HG02970 (cell line): ENCODE results near the gene RPS18.
A peak's percentile ranks its signal among the peaks of the same experiment; 100 is the strongest.

Experiments
- ATAC-seq: cut with Tn5 transposase; IDR thresholded peaks from one replicate; pipeline ENCODE4 v1.9.1; 2021; ENCODE audit warnings: mild to moderate bottlenecking, moderate library complexity, moderate number of reproducible peaks; ENCODE audit not compliant: unreplicated experiment, low FRiP score

The RPS18 gene

DNA sequence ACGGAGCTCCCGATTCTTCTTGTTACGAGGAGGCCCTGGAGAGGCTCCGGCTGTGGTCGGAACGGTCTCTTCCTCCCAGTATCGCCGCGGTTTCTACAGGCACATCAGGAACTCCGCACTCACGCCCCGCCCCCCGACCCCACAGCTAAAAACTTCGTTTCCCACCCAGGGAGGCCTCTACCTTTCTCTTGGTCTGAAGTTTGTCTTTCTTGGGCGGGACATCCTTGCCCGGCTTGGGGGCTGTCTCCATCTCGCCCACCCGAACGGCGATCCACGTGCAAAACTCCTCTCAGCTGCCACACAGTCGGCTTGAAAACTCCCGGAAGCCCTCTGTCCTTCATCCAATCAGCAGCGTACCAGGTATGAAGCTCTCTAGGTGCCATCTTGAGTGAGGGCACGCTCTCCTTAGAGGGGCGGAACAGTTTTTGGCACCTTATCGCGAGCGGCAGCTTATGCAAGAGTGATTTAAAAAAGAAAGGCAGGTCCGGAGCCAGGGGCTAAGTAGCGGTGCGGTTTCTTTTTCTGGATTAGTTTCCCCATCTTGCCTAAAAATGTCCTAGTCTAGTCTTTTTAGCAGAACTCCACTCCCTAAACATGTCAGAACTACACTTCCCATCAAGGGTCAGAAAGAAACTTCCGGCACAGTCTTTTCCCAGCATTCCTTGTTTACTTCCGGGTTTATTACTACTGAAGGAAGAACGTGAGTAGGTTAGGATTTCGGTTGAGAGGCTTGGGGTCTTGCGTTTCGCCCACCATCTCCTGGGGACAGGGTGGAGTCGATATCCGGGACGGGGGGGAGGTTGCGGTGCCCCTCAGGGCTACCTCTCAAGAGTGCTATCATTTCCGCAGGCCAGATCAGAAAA is 17.3 kb downstream of the RPS18 start, which contains the start of the genes PFDN6 and WDR46:
Gene PFDN6 (plus strand): TSS at position 681 of the 863 bp plus-strand sequence. CDS start 256 bp downstream, outside the sequence.
Gene WDR46 (minus strand): TSS at position 319 of the 863 bp plus-strand sequence. CDS start 69 bp downstream, at position 250.
- ATAC-seq = peak; percentile 78

DNA sequence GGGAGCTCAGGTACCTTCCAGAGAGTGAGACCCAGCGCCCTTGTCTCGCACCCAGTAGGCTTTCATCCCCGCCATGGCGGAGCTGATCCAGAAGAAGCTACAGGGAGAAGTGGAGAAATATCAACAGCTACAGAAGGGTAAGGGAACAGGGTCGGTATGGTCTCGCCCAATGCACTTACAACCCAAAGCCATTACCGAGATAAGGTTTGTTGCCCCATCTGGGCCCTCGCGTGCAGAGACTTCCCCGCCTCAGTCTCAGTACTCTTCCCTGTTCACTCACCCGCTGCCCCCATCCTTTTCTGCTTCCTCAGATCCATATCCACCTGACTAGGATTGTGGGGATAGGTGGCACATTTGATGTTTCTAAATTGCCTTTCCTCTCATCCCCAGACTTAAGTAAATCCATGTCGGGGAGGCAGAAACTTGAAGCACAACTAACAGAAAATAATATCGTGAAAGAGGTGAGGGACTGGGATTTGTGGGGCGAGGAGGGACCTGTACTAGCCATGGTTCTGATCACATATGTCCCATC is 18.0 kb downstream of the RPS18 start:
- ATAC-seq = no peak

DNA sequence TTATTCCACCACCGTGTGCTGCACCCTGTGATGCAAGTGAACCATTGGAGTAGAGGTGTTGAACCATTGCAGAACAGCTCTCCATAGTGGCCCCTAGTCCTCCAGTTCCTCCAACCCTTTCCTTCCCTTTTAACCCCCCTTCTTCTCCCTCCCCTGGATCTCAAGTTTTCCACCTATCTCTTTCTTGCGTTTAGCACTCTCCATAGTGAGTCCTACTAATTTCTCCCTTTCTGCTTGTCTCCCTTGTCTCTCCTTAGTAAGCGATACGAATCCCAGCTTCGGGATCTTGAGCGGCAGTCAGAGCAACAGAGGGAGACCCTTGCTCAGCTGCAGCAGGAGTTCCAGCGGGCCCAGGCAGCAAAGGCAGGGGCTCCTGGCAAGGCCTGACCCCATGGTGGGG is 18.6 kb downstream of the RPS18 start:
- ATAC-seq = no peak

DNA sequence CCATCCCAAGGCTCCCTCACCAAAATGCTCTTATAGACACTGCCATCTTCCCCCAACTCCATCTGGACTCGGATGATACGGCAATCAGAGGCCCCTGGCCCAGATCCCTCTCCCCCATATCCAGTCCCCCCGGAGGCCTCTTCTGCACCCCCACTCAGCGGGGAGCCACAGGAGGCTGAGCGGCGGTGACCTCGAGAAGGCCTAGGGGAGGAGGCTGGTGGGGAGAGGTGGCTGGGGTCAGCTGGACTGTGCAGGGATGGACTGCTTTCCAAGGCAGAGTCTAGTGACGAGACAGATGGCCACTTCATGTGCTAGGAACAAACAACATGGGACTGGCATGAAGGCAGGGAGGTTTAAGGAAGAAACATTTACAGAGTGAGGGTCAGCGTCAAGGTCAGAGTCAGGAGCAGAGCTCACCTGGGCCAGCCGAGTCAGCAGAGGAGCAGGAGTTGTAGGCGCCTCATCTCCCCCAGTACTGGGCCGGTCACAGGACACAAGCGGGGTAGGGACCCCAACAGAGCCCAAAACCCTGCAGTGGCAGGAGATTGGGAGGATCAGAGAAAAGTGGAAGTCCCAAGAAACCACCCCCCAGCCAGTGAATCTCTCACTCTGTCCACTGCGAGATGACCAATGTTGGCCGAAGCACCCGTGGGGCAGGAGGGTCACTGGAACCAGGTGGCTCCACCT is 21.3 kb downstream of the RPS18 start:
- ATAC-seq = no peak

DNA sequence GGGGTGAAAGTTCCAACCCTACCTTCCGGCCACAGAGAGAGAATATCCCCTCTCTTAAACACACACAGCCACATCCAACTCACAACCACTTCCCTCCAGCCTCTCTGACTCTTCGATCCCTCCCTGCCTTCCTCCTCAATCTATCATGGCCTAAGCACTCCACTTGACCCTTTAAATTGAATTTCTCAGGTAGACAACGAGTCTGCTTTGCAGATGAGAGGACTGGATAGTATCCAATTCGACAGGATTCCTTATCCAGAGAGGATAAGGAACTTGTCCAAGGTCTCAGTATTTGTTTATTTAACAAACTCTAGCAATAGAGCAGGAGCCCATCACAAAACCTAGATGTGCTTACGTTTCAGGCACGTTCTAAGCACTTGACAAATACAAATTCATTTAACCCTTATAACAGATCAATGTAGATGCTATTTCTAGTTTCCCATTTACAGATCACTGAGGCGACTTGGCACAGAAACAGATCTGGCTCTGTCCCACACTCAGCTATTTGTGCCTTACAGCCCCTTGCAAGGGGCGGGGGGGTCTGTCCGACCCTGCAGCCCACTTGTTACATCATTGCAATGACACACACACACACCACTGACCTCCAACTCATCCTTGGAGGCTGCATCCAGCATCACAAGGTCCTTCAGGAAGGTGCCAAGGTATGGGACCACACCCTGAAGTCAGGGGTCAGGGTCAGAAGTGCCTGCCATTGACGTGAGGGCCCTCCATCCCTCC is 22.4 kb downstream of the RPS18 start:
- no peak for ATAC-seq

DNA sequence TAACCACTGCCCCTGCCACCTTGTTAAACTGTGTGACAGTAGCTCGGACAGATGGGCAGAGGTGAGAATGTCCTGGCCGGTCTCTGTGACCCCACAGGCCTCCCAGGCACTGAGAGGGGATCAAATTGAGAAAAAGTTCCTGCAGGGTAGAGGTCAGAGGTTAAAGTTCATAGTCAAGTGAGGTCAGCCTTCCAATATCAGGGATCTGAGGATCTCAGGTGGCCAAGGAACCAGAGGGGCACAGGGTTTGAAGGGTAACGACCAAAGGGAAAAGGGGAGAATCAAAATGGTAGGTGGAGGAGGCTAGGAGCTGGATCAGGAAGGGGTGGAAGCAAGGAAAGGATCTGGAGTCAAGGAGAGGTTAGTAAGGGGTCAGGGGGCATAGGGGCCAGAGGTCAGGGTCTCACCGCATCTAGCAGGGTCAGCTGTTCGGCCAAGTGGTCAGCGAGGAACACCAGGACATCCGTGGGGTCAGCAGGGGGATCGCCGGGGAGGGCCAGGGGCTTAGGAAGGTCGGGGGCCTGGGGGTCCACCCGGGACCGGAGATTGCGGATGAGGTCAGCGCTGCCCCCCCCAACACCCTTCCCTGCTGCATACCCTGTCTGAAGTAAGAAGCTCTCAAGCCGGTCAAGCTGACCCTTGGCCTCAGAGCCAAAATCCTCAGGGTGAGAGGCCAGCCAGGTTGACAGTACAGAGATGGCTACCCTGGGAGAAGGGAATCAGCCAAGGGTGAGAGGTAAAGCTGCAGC is 23.9 kb downstream of the RPS18 start:
- ATAC-seq = no peak

DNA sequence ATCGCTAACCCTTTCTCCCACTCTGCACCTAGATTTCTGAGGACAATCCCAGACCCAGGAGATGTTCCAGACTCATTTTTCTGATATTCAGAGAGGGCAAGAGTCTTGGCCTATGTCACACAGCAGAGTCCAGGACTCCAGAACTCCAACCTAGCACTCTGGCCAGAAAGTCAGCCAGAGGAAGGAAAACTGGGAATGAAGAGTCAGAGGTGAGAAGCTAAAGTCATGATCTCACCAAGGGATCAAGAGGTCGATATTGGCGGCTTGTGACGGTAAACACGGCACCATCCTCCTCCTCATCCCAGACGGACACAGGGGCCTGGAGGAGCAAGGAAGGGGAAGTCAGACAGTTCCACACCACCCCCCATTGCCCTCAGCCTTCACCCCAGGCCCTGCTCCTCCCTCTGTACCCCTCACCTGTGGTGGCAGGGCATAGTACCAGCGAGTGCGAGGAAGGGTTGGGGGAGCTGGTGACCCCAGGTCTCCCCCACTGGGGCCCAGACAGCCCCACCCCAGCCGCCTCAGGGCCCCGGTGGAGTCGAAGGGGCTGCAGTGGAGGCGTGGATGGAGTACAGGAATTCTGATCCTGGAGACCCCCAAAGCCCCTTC is 25.0 kb downstream of the RPS18 start:
- ATAC-seq = no peak

DNA sequence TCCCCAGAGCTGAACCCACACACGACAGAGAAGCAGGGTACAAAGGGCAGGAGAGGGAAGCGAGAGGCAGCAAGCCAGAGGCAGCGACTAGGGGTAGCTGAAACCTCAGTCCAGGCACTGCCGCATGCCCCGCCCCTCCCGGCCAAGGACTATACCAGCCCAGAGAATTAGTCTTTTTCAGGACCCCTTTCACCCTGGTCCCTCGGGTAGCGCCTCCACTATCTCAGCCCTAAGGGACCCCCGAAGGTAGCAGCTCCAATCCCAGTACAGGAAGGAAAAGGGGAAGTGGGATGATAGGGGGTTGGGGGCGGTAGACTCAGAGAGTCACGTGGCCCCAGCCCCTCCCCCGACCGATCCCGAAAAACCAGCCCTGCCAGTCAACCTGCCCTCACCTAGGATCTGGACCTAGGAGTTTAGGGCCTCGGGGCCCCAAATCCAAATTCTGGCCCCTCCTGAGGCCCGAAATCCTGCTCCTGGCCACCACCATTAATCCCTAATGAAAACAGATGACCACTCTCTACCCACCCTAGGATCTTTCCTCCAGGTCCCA is 25.6 kb downstream of the RPS18 start:
- no peak for ATAC-seq

DNA sequence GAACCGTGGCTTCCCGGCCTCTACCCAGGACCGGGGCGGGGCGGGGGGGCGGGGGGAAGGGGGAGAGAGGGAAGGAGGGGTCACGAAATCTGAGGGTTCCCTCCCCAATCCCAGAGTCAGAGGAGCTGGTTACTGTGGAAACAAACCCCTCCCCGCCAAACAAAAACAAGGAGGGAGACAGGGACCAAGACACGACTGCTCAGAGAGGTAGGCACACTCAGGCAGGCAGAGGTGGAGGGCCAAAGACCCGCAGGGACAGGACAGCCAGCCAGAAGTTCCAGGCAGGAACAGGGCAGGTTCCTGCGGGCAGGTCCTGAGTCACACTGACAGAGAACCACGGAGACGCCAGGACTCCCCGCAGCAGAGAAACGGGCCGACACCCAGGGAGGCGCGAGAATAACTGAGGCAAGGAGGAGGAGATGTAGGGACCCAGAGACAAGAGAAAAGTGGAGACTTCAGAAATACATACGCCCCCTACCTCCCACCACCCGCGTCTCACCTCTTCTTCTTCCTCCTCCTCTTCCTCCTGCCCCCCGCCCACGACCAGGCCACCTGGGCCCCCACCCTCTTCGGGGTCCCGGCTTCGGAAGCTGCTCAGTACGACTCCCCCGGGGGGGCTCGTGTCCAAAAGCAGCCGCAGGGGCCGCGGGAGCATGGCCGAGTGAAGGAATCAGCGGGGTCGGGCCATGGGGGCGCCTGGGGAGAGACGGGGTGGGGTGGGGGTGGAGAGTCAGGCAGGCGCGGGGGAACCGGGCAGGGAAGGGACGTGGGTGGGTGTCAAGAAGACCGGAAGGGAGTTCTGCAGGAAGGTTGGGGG is 26.3 kb downstream of the RPS18 start:
- no peak for ATAC-seq

DNA sequence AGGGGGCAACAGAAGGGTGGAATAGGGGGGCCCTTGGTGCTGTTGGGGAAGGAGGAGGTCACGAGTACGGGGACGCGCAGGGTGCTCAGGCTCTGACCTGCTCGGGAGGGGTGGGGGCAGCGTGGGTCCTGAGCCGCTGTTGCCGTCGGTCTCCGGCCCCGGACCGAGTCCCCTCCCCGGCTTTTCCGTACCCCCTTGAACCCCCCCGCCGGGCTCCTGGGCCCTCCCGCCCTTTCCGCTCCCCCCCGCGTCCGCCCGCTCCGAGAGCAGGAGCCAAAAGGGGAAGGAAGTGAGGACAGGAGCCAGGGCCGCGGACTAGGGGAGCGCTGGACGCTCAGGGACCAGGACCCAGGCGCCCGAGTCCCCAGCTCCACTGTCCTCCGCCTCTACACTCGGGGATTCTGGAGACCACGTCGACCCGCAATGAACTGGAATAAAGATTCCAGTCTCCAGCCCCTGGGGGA is 26.9 kb downstream of the RPS18 start, which contains the start of gene RGL2:
Gene RGL2 (minus strand): TSS at position 170 of the 464 bp plus-strand sequence. CDS start 332 bp downstream, outside the sequence.
- ATAC-seq = peak; percentile 14

DNA sequence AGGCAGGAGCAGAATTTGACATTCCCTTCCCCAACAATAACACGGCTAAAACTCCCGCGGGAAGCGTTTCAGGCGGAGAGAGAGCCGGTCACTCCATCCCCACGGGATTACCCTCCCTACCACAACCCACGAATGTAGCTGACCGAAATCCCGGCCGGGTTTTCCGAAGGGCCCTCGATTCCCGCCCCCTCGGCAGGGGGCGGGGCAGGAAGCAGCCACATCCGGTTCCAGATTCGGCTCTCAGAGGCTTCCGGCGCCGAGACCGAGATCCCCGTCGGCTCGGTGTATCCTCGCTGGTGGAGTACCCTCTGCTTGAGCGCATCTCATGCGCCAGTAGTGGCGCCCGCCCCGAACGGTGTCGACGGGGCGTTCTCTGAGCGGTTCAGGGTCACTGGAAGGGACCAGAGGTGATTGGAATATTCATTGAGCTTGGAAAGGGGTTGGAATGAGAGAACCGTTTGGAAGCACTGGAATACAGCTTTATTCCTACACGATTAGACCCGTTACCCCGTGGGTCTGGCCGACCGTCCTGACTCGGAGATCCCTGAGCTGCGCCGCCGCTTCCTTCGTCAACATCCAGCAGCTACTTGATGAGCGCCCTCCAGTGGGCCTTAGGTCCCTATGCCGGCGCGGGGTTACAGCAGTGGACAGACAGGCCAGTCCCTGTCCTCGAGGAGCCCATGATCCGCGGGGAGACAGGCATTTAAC is 27.5 kb downstream of the RPS18 start:
- peak; percentile 71 for ATAC-seq

DNA sequence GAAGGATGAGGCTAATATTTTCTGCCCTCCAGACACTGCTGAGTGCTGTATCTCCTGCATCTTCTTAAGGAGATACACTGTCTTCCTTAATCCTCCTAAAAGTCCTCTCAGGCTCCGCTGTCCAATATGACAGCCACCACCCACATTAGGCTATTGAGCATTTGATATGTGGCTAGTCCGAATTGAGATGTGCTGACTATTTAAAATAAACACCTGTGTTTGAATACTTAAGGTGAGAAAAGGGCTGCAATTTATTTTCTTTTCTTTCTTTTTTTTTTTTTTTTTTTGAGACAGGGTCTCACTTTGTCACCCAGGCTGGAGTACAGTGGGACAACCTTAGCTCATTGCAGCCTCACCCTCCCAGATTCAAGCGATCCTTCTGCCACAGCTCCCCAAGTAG is 30.0 kb downstream of the RPS18 start:
- no peak for ATAC-seq

DNA sequence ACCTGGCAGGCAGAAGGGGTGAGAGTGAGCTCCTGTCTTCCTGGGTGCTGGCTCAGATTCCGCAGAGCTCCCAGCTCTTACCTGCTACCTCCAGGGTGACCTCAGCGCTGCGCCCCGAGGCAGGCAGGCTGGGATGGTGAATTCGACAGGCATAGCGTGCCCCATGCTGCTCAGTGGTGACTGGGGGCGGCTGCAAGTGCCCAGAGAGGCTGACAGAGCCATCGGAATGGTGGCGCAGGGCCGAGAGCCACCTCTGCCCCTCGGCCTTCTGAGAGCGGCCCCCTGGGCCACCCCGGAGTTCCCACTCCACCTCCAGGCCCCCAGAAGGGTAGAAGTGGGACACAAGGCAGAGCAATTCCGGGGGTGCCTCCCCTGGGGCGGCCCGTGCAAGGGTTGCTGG is 32.3 kb downstream of the RPS18 start:
- no peak for ATAC-seq

DNA sequence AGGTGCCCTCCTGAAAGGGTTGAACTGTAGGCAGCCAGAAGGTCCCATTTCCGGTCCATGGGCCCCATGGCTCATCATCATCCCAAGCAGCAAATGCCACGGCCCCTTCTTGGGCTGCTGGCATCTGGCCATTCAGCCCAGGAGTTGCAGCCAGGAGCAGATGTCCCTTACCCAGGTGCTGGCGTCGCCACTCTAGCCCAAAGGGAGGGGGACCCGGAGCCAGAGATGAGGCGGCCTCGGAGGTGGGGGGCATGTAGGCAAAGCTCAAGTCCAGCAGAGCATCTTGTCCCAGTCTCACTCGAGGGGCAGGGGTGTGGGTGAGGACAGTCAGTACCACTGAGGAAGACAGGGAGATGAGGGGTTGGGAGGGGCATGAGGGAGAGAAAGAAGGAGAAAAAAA is 33.2 kb downstream of the RPS18 start:
- no peak for ATAC-seq

DNA sequence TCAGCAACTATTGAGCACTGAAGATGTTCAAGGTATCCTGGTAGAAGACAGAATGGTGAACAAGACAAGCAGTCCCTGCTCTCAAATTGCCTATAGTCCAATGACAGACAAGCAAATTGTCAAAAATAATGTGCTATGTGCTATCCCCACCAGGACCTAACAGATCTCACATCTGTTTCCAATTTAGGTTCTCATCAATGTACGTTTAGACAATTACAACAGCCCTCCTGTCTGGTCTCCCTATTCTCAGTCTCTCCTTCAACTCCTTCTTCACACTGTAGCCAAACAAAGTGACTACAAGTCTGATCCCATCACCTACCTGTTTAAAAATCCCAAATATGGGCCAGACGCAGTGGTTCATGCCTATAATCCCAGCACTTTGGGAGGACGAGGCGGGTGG is 34.5 kb downstream of the RPS18 start:
- no peak for ATAC-seq

DNA sequence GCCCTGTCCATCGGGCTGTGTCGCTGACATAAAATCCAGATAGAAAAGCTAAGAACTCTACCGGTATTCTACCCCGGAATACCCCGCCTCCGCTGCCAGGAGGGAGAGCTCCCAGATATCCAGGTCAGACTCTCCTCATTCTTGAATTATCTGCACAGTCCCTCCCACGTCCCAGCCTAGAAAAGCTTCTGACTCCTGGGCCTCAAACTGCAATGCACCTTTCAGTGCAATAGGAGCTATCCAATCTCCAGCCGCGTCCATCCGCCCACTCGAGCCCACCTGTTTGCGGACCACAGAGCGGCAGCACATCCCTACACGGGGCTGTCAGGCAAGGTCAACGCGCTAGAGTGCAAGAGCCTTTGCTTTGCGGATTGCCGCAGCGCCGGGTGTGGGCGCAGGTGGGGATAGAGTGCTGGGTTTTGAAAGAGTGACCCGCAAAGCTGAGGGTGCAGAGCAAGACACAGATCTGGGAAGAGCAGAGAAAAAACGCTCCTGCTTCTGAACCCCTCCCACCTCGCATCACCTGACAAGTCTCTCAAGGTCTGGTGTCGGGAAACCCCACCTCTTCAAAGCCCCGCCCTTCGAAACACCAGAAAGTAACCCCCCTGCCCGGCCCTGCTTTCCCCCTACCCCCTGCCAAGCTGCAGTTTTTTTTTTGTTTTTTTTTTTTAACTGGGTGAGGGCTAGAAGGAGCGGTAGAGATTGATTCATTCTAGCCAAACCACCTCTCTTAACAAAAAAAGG is 40.7 kb downstream of the RPS18 start:
- no peak for ATAC-seq
